Measurements from ENCODE around the gene COX8A.
"Not testable (repeated sequence)": the region's sequence is repeated elsewhere in the genome, so short reads cannot be mapped to it uniquely, and the experiment has no call there.

COX8A gene

GRCh38 chr11:63969461-63969860 is 5.0 kb upstream of the COX8A start:
- DNase-seq (ENCODE audit: low read depth in 2 of 2), result no peak

GRCh38 chr11:63970902-63971301 is 3.5 kb upstream of the COX8A start:
- no peak for DNase-seq (ENCODE audit: low read depth in 2 of 2)

- not testable (repeated sequence) for DNase-seq (ENCODE audit: low read depth in 2 of 2)
Measured at GRCh38 chr11:63973912-63974258, 535 bp upstream of the COX8A start.

- DNase-seq (ENCODE audit: low read depth in 2 of 2), result no peak
Measured at GRCh38 chr11:63978551-63979239, 4.3 kb downstream of the COX8A start.

GRCh38 chr11:63979426-63979825 is 5.0 kb downstream of the COX8A start:
- DNase-seq (ENCODE audit: low read depth in 2 of 2), result no peak

- no peak for DNase-seq (ENCODE audit: low read depth in 2 of 2)
Measured at GRCh38 chr11:63985812-63986155, 11.4 kb downstream of the COX8A start.

- DNase-seq (ENCODE audit: low read depth in 2 of 2), result peak; percentile 62 to 68
Measured at GRCh38 chr11:63986156-63986931, 11.9 kb downstream of the COX8A start, which contains the start of gene OTUB1. Gene OTUB1 (plus strand): TSS chr11:63986438. CDS start chr11:63986457, 19 bp downstream.

GRCh38 chr11:63986932-63987513 is 12.6 kb downstream of the COX8A start:
- no peak for DNase-seq (ENCODE audit: low read depth in 2 of 2)

GRCh38 chr11:63991558-63991957 is 17.1 kb downstream of the COX8A start:
- DNase-seq (ENCODE audit: low read depth in 2 of 2), result no peak

GRCh38 chr11:63993100-63993499 is 18.7 kb downstream of the COX8A start:
- no peak for DNase-seq (ENCODE audit: low read depth in 2 of 2)

- no peak for DNase-seq (ENCODE audit: low read depth in 2 of 2)
Measured at GRCh38 chr11:63993993-63994392, 19.6 kb downstream of the COX8A start.

GRCh38 chr11:63996512-63996911 is 22.1 kb downstream of the COX8A start:
- DNase-seq (ENCODE audit: low read depth in 2 of 2), result no peak

- no peak for DNase-seq (ENCODE audit: low read depth in 2 of 2)
Measured at GRCh38 chr11:63997104-63997700, 22.8 kb downstream of the COX8A start.

- no peak for DNase-seq (ENCODE audit: low read depth in 2 of 2)
Measured at GRCh38 chr11:63997801-63998337, 23.4 kb downstream of the COX8A start.

- no peak for DNase-seq (ENCODE audit: low read depth in 2 of 2)
Measured at GRCh38 chr11:63998558-63999348, 24.3 kb downstream of the COX8A start.

- no peak for DNase-seq (ENCODE audit: low read depth in 2 of 2)
Measured at GRCh38 chr11:63999349-64000025, 25.1 kb downstream of the COX8A start.

- peak; percentile 27 to 44 for DNase-seq (ENCODE audit: low read depth in 2 of 2)
Measured at GRCh38 chr11:64000026-64000739, 25.8 kb downstream of the COX8A start.

GRCh38 chr11:64000740-64001483 is 26.5 kb downstream of the COX8A start:
- no peak for DNase-seq (ENCODE audit: low read depth in 2 of 2)
